HT1080 (cell line): ENCODE results near the gene RASGEF1C. TPM values are rescaled to one million over a fixed set of nuclear protein-coding genes. Genes with fewer than 3 reads are reported as not detected.
A peak's percentile ranks its signal among the peaks of the same experiment; 100 is the strongest.

Experiments
- DNase-seq: peaks from one replicate; pipeline ENCODE4 v3.0.0-alpha.2; 2015; ENCODE audit warnings: low read depth
- total RNA-seq: library from RNA; depleted of rRNA; stranded (reverse); fragments of >200 nt; shearing (Covaris generic); gene quantifications from 2 replicates; pipeline ENCODE4 v1.2.3, GENCODE V29; 2014

The RASGEF1C gene
- total RNA-seq, 1 experiment from 2014 or later: not detected

DNA sequence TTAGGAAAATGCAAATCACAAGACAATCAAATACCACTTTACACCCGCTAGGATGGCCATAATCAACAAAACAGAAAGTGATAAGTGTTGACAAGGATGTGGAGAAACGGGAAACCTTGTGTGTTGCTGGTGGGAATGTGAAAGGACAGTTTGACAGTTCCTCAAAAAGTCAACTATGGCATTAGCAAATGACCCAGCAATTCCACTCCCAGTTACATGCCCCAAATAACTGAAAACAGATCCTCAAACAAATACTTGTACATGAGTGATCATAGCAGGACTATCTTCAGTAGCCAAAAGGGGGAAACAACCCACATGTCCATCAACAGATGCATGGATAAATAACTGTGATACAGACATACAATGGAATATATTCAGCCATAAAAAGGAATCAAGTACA, 21.2 kb downstream of the RASGEF1C start:
- DNase-seq: no peak

DNA sequence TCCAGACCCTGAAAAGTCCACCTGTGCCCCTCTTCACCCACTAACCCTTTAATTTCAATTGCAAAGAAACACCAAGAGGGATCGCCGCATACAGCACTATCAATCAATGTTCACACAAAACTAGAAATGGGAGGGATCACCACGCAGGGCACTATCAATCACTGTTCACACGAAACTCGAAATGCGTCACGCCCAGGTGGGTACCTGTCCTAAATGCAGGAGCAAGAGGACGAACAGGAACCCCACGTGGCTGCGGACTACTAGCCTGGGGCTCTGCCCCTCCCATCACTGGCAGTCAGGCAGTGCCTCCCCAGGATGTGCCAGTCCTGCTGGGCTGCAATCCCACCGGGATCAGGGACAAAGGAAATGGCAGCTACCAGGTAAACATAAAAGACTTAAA, 28.2 kb downstream of the RASGEF1C start:
- DNase-seq: no peak

DNA sequence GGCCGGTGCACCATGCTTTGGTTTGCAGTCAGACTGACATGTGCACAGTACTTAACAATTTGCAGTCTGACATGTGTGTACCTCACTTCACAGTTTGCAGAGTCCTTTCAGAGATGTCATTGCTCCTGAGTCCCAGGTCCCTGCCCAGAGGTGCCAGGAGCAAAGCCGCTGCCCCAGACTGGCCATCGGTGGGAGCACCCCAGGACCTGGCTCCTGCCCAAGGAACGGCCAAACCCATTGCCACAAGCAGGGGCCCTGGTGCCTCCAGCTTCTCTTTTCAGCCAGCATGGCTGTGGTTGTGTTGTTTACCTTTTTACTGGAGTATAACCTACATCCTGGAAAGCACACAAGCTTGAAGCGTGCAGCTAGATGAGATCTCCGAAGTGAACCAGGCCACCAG, 28.6 kb downstream of the RASGEF1C start:
- DNase-seq: no peak

DNA sequence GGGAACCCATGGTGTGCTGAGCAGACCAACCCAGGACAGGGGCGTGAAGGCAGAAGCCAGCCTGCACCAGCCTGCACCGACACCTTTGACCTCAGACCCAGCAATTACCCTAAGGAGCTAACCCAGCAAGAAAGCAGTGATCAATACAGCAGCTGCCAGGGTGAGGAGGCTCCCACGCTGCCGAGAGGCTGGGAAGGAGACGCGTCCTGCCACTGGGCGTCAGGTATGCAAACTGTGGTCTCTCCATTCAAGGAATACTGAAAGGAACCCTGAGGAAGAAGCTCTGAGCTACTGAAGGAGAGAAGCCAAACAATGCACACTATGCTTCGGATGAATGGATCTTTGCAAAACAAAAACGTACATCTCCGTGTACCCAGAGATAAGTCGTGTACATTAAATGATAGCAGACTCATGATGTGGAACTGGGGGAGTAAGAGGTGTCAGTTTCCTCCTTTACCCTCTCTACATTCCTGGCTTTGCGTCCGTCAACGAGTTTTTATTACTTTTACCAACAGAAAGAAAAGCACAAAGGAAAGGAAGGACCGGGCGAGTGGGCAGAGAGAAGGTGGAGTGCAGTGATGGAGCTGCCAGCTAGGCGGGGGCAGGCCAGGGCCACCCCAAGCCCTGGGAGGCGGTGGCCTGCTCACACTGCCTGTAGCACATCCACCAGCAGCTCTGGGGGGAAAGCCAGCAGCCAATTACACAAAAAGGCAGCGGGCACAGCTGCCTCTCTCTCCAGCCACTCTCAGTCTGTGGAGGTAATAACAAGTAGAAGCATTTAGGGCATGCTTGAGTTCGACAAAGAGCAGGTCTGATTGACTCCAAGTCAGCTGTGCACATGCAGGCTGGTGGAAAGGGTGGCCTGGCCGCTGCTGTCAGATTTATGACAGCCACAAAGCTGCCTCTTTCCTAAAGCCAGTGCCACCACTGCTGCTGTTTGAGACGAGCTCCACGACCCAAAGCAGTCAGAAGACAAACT, 29.3 kb downstream of the RASGEF1C start:
- no peak for DNase-seq

DNA sequence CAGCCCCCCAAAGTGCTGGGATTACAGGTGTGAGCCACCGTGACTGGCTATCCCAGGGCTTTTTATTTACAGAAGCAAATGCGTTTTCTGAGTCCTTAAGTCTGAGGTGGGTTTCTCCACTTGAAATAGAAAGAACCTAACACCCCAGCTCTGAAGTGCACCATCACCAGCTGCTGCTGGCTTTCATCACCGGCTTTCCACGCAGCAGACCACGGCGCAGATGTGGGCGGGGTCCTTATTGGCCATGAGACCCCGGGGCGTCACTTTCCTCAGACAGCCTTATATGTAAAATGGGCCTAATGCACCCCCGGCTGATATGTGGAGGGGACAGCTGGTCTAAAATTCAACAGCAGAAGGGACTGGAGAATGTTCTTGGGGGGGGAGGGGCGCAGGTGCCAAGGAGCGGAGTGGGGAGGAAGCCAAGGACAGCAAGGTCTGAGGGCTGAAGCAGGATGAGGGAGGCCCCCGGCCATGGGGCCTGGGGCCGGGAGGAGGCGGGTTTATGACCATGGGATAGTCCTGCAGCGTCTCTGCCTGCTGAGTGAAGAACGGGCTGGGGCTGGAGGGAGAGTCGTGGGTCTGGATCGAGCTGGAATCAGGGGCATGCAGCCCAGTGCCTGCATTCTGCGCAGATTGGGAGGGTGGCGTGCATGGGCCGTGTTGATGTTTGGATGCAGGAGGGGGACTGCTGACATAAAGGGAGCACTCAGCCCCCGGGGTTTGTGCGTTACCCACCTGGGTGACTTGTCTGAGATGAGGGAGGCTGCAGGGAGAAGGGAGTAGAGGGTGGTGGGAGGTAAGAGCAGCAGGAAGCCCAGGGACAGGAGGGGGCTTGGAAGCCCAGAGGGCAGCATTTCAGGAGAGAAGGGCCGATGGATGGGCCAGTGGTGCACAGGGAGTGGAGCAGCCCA, 30.2 kb downstream of the RASGEF1C start:
- no peak for DNase-seq

DNA sequence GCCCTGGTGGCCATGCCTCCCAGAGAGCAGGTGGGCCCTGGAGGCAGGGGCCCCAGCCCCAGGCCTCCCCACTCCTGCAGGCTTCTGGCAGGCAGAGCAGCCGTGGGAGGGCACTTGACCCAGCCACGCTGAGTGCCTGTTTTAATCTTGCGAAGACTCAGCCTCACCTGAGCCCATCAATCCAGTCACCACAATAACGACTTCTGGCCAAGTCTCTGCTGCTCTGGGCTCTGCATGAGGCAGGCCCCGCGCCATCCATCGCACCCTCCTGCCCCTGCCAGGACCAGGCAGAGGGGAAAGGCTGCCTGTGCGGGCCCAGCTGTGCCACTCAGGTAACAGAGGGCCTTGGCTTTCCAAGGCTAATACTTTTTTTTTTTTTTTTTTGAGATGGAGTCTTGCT, 32.8 kb downstream of the RASGEF1C start:
- no peak for DNase-seq

DNA sequence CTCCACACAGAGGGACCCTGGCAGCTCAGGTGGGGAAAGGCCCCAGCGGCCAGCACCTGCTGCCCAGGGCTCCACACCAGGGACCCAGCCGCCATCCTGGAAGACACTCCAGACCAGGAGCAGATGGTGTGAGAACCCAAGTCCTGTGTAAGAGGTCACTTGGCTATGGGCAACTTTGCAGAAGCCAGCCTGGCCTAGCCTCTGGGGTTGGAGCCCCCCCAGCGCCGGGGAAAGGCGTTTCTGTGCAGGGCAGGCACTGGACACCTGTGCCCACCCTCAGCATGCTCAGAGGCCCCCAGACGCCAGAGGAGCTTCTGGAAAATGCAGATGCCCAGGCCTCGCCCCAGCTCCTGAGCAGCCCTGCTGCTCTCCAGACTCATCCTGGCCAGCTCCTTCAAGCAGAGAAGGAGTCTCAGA, 34.0 kb downstream of the RASGEF1C start:
- DNase-seq: no peak

DNA sequence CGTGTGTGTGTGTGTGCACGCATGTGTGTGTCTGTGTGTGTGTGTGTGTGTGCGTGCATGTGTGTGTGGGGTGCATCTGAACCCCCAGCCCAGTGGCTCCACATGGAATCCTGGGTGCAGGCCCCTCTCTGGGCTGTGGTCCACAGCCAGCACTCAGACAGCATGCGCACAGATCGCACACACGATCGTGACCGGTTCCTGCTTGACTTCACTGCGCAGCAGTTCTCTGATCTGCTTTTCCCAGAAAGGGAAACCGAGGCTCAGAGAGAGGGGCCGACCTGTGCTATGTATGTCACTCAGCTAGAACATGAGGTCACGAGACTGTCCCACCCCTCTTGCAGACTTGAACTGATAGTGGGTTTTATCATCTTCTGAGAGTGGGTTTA, 34.4 kb downstream of the RASGEF1C start:
- no peak for DNase-seq

DNA sequence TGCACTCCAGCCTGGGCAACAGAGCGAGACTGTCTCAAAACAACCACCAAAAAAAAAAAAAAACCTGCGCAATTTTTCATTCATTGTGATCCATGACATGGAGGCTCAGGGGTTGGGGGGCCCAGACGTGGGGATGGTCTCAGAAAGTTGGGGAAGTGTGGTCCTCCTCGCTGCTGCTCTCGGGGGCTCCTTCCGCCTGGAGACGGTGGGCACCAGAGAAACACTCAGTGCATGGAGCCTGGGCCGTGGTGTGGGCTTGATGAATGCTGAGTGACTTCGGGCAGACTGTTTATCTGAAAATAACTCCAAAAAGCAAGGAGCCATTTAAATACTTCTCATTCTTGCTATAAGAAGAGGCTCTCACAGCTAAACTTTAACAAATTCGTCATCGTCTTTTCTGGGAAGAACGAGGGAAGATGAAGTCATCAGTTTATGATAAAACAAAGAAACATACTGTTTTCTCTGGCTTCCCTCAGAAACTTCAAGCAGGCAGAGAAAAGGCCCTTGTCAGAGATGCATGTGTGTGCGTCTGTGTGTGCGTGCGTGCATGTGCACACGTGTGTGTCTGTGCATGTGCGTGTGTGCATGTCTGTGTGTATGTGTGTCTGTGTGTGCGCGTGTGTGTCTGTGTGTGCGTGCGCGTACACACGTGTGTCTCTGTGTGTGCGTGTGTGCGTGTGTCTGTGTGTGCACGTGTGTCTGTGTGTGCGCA, 35.0 kb downstream of the RASGEF1C start:
- peak; percentile 16 for DNase-seq

DNA sequence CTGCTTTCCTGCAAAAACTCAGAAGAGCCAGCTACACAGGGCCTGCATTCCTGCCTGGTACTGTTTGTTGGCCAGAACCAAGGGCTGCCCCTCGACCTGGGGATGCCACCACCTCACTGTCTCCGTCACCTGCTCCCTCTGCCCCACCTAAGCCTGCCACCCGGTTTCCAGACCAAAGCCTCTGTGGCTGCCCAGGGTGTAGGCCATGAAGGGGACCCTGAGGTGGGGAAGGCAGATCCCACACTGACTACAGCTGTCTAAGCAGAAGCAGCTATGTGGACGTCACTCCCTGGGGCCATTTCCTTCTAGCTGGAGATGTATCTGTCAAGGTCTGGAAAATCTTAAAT, 35.8 kb downstream of the RASGEF1C start:
- no peak for DNase-seq

DNA sequence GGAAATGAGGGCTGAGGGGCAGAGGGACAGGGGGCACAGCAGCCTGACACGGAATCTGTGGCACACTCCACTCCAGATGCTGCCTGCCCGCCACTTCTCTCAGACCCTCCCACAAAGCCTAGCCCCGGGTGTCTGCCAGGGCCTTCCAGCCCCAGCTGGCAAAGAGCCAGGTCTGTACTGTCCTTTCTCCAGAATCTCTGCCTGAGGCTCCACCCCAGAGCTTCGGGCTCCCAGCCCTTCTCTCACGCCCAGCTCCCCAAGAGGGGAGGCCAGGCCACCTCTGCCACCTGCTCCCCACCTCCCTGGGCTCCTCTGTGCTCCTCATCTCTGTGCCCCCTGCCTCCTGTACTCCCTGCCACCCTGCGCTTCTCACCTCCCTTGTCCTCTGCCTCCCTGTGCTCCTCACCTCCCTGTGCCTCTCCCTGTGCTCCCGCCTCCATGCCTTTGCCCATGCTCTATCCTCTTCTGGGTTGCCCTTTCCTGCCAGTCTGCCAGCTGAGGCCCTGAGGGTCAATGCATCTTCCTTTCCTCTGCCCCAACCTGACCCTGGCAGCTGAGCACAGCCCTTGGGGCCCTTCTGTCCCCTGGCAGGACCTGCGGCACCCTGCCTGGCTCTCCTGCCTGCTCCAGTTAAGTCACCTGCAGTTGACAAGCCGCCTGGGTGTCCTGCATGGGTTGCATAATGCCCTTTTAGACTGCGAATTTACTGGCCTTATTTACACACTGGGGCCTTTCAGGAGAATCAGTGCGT, 36.4 kb downstream of the RASGEF1C start:
- DNase-seq: no peak

DNA sequence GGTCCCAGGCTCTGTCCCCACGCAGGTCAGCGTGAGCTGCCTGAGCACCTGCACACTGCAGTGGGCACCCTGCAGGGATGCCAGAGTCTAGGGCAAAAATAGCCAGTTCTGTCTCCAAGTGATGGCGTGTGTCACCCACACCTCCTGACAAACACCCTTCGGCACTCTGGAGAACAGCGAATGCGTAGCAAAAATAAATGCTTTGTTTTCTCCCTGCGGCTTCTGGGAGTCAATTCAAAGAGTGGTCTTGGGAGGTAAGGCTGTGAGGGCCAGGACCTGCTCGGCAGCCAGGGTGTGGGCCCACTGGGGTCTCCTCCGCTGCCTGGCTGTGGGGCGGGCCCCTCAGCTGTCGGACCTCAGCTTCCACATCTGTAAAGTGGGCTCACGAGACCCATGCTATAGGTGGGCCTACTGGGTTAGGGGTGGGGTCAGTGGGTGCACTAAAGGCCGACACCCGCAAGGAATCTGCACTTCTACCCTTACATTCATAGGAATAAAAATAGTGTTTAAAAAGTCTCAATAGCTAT, 37.4 kb downstream of the RASGEF1C start:
- DNase-seq: no peak

DNA sequence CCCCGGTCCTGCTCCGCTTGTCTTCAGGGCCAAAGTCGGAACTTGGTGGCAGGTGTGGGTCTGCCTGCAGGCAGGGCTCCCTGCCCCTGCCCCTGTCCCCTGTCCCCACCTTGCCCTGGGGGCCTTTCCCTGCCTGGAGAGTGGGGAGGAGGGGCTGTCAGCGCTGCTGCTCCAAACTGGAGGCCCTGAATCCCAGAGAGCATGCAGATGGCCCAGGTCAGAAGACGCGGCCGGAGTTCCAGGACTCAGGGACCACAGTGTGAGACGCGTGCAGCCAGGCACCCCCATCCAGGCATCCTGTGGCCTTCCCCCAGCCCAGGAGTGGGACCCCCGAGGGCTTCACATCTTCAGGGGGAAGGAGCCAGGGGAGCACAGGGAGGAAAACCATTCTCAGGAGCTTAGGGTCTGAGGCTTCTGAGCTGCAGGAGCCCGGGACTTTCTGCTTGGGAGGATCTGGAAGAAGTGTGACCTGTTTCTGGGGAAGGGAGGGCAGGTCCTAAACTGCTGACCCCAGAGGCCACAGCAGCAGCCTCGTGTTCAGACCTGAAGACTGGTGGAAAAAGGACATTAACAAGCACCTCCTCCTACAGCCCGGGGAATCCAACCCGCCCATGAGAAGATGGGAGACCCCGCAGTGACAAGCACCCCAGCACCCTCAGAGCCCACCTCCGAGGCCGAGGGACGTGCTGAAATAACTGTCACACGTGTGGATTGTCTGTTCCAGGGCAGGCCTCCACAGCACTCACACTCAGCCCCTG, 38.0 kb downstream of the RASGEF1C start:
- DNase-seq: no peak

DNA sequence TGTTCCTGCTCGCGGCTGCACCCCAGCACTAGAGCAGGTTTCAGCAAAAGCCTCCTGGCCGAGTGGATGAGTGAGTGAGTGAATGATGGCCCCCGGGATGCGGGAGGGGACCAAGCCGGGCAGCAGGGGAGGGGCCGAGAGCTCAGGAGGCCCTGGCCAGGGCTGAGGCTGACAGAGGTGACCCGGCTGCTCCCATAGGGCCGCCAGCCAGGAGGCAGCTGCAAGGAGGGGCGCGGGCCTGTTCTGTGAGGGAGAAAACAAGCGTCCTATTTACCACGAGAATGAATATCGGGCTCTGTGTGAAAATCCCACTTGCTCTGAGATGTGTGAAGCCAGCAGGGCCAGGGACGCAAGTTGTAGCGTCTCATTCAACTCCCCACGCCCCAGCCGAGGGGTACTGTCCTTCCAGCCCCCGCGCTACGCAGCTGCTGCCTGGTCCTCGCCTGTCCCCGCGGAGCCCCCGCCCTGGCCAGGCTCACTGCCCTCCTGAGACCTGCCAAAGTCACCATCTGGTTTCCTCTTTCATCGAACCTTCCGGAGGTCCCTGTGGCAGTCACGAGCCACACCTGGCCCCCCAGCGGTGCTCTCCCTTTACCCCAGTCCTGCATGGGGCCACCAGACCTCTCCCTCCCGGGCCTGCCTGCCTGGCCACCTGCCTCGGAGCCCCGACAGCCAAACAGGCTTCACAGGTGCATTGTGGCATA, 38.8 kb downstream of the RASGEF1C start:
- no peak for DNase-seq

DNA sequence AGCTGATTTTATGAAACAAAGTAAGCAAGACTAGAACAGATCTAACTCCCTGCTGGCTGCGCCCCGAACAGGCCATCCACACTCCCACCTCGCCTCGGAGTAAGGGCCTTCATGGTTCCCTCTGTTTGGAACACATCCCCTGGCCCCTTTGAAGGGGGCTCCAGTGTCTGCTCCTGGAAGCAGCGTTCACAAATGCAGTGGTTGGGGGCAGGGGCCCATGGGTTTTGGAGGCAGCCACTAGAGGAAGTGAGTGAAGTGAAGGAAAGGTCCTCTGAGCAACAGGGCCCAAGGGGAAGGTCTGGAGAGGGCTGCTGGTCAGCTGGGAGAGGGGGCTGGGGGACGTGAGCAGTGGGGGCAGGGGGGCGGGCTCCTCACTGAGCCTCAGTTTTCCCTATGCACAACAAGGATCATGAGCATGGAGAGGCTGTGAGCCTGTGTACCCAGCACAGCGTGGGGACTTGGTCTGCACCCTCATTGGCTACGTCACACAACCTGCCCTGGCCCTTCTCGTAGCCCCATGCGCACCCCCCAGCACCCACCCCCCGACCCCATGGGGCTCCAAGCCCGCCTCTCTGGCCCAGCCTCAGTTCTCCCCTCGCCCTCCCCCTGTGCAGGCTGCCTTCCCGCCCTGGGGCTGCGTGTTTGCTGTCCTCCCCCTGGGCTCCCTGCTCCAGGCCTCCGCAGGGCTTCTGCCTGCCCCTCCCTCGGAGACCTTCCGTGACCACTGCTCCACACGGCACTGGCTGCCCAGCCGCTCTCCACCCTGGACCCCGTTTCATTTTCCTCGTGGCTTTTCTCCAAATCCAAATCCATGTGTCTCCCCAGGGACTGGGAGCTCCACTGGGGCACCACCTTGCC, 39.5 kb downstream of the RASGEF1C start:
- DNase-seq: no peak

DNA sequence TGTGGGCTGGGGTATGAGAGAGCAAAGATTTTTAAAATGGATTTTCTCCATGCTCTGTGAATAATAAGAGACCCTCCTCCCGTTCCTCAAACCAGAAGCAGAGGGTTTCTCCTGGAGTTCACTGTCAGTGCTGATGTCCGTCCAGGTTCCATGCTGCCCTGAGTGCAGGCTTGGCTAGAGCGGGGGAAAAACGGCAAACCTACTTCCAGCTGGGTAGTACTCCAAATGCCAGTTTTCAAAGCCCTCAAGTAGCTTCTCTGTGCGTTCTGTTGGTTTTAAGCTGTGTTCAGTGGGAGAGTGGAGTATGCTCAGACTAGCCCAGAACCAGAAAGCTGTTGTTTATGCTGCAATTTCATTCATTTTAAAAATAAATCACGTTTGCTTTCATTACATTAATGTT, 40.3 kb downstream of the RASGEF1C start:
- DNase-seq: no peak

DNA sequence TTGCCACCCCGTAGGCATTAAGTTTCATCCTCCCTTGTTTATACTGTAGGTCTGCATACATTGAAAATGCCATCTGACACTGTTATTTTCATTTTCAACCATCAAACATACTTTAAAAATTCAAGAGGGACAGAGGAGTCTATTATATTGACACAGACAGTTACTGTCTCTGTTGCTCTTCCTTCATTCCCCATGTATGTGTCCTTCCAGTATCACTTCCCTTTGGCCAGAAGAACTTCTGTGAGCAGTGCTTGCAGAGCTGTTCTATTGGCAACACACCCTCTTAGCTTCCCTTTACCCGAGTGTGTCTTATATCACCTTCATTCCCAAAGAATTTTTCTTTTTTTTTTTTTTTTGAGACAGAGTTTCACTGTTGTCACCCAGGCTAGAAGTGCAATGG, 42.8 kb downstream of the RASGEF1C start:
- no peak for DNase-seq

DNA sequence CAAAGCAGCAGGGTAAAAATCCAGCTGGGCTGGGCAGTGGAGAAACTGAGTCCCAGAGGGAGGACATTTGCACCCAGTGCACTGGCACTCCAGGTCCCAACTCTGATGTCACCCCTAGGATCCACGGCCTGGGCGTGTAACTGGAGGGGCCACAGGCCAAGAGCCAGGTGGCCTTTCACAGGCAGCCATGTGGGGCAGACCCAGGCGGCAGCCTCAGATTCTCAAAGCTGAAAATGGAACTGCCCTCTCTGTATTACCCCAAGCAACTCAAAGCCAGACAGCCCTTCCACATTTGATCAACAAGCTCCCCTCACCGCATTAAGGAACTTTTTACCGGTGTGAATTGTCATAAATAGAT, 46.7 kb downstream of the RASGEF1C start:
- DNase-seq: no peak
